ENCODE results near the gene FBLN1. TPM values are rescaled to one million over a fixed set of nuclear protein-coding genes. Genes with fewer than 3 reads are reported as not detected.
A peak's percentile ranks its signal among the peaks of the same experiment; 100 is the strongest.

FBLN1 gene
- total RNA-seq, 1 donor from 2014 or later: 93.3 TPM

DNA sequence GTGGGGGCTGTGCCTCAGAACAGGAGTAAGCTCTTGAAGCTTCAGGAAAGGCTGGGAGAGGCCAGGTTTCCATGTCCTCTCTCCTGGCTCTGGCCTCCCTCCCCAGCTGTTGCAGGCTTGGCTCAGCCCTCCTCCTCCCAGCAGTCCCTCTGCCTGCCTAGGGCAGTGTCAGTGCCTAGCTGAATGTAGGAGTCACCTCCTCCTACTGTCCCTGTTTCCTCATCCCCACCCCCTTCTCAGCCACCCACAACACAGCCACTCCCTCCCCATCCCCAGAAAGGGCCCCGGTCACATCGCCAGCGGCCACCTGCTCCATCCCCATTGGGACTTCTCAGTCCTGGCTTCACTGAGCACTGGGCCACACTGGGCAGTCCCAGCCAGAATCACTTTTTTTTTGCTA, 2.9 kb upstream of the FBLN1 start:
- ATAC-seq: peak; percentile 68
- DNase-seq: peak; percentile 83
- intact Hi-C loops (cut with micrococcal nuclease): no loop called here

DNA sequence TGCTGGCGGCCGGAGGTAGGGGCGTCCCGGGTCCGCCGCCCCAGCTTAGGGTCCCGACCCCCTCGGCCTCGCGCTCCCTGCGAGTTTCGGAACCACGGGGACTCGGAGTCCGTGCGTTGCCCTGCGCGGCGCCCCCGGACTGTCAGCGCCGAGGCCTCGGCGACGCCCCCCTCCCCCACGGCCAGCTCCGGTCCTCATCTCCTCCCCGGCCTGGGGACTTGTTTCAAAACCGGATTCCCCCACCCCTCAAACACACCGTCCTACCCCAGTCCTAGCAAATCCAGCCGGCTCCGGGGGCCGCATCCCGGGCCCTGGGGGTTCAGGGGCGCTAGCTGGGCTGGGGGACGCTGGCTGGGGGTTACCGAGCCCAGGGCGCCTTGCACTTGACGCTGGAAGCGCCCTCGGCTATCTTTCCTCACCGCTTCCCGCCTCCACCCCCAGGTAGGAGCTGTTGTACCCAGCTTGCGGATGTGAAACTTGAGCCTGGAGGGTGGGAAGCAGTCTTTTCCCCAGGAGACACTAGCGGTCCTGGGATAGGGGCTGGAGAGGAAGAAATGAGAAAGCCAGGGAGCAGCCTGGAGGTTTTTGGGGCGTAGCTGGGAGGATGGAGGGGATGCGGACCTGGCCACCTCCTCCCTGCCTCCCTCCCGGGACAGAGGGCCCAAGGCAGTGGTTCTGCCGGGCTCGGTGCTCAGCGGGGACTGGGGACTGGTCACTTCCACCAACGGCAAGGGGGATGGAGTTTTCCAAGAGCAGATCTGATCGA, 550 bp downstream of the FBLN1 start:
- ATAC-seq: no peak
- no peak for DNase-seq
- intact Hi-C loops (cut with micrococcal nuclease): no loop called here

DNA sequence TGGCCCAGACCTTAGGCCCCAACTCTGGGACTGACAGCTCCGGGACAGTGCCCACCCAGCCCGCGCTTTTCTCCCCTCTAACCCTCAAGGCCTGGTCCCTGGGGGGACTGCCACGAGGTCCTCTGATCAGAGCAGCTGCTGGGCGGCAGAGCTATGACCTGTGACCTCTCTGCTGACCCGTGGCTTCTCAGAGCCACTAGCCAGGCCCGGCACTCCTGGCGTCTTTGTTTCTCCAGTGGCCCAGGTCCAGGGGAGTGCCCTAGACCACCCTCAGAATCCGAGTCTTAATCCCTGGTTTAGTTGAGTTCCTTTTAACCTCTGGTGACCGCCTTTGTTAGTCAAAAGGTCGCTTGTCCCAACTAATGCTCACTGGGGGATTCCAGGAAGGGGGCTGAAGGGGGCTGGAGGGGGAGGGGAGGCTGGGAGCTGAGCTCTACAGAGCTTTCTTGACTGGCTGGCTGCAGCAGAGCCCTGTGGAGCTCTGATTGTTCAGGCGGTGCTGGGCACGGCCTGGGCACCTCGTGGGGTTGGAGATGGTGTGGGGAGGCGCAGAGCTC, 1.2 kb downstream of the FBLN1 start:
- DNase-seq (no peak), ATAC-seq (no peak)
- intact Hi-C loops (cut with micrococcal nuclease): no loop called here

DNA sequence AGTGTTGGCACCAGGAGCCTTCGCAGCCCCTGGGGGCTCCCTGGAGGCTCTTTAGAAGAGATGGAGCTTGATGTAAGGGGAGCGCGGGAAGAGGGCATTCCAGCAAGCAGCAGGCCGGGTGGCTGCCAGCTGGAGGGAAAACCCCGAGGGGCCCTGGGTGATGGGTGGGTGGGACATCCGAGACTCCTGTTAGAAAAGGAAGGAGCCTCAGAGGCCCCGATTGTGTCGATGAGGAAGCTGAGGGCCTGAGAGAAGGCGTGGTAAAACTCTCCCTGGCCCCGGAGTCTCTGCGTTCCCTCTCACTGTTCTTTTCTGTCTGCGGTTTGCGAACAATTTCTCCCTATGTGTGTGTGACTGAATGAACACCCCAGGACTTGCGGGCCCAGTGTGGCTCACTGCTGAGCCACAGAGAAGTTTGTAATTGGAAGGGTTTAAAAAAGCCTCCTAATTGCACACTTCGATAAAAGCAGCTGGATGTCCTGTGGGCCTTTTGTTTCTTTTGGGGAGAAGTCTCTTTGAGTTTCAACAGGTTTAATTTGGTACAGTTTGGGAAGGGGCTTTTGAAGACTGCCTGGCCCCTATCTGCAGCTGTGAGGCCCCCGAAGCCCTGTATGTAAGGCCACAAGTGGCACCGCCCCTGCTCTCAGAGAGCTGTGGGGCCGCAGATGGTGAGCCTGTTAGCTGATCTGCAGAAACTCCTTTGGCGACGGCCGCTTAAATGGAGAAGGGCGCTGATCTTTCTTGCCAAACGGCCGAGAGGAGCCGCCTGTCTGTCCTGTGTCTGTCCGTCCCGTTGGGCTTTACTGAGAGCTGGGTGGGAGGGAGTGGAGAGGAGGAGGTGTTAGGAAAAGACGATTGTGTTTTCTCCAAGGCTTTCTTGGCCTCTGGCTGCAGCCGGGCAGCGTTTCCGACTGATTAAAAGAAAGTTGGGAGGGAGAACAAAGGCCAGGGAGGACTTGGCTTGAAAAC, 2.0 kb downstream of the FBLN1 start:
- intact Hi-C loops (cut with micrococcal nuclease): no loop called here
- DNase-seq (peak; percentile 76), ATAC-seq (peak; percentile 73)

DNA sequence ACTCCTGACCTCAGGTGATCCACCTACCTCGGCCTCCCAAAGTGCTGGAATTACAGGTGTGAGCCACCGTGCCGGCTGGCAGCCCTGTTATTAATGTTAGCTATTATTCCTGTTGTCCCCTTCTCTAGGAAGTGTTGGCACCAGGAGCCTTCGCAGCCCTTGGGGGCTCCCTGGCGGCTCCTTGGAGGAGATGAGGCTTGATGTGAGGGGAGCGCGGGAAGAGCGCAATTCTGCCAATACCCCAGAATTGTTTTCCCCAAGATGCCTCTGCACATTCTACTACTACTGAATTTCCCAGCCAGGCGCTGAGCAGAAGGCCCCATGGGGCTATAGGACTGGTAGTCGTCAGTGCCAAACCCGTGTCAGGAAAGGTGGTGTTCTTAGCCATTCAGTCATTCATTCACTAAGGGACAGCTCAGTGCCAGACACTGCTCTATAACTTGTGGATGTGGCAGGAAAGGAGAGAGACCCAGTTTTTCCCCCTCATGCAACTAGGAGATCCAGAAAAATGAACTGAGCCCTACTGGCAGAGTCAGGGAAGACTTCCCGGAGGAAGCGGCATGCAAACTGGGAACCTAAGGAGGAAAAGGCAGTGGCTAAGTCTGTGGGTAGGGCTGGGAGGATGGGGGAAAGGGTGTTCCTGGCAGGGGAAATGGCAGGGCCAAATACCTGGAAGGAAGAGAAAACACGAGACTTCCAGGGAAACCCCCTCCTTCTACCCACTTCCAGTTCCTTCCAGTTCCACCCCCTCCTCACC, 3.5 kb downstream of the FBLN1 start:
- intact Hi-C loops (cut with micrococcal nuclease): no loop called here
- DNase-seq: no peak
- no peak for ATAC-seq

DNA sequence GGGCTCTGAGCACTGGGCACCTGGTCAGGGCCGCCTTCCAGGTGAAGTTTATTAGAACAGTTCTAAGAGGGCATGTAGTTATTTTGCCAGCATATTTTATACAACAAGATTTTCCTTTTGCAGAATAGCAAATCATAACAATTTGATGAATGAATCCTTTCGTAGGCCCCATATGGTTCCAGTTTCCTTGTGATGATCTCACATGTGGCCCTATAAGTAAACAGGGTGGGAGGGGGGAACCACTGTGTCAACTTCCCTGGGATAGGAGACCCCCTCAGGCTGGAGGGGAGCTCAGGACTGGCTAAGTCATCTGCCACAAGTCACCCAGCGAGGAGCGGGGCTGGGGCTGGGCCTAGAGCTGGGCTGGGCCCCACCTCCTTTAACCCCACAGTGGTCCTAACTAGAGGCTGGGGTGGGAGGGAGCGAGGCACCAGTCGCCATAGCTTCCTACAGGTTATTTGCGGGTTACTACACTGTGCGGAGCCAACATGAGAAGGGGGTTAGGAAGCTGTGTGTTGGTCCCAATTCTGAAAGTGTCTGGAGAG, 4.2 kb downstream of the FBLN1 start:
- ATAC-seq (no peak), DNase-seq (no peak)
- intact Hi-C loops (cut with micrococcal nuclease): no loop called here

DNA sequence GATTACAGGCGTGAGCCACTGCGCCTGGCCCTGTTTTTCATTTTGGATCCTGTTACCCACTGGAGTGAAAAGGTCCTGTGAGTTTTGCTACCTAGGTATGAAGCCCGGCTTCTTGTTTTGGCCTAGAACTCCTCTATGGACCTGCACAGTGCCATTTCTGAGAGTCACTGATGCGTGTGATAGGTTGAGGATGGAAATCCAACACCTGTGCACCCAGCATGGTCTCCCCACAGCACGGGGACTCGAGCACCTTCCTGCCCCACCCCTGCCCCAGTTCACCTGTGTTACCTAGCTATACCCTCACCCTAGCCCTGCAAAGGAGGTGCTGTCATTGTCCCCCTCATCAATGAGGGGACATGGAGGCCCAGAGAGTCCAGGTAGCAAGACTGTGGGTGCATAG, 5.1 kb downstream of the FBLN1 start:
- ATAC-seq (no peak), DNase-seq (peak; percentile 10)
- intact Hi-C loops (cut with micrococcal nuclease): no loop called here

DNA sequence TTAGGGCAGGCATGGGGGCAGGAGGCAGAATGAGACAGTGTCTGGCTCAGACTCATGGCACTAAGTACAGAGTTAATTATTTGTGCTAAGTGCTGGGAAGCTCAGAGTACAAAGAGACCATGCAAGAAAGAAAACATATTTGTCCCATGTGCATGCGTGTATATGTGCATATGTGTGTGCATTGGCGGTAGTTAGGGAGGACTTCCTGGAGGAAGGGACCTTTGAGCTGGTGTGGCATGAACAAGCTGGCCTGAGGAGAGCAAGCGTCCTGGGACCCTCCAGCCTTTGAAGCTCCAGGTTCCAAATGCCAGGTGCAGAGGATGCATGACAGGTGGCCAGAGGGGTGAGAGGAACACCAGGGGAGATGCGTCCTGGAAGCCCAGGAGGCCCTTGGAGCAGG, 6.1 kb downstream of the FBLN1 start:
- ATAC-seq (no peak), DNase-seq (no peak)
- intact Hi-C loops (cut with micrococcal nuclease): no loop called here

DNA sequence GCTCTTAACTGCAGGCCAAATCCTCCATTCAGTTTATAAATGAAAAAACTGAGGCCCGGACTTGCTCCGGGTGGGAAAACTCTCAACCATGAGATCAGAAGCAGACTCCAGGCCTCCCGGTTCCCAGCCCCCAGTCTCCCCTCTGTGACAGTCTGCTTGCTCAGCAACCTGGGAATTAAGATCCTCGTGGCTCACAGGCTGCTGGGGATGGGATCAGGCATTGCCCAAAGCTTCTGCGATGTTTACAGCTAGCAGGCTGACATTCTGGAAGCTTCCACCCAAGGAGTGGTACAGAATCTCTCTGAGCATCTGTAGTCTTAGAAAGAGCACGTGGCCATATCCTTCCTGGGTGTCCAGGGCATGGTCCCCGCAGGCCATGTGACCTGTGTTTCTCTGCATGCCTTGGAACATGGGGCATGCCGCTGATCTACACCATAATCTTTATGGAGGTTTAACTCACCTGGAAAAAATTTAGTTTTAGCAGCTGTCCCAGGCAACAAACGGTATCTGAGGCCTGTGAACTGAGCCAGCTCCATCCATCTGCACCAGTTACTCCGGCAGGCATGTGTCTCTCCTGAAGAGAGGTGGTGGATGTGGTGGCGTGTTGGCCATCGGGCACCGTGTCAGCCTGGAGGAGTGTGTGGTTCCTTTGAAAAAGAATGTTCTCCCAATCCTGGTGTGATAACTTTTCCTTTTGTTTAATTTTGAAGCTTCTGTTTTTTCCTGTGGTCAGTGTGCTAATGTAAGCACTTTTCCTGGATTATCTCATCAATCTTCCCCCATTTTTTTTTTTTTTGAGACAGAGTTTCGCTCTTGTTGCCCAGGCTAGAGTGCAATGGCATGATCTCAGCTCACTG, 7.9 kb downstream of the FBLN1 start:
- DNase-seq: no peak
- ATAC-seq: no peak
- intact Hi-C loops (cut with micrococcal nuclease): no loop called here

DNA sequence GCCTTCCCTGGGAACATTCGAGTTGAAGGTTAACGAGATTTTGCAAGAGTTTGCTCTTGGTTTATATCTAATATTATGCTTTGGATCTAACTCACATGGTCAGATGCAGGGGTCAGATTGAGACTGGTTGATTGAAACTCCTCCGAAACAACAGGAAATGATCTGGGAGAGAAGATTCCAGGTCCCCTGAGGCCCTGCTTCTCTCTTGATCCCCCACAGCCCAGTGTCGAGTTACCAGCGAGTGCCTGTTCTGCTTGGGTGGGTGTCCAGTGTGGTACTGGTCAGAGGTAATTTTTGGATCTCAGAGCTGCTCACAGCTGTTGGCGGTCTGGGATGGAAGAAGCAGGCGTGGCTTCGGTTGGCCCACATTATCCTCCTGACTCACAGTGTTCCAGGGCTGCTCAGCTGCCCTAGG, 9.2 kb downstream of the FBLN1 start:
- peak; percentile 93 for ATAC-seq
- intact Hi-C loops (cut with micrococcal nuclease): no loop called here
- peak; percentile 78 for DNase-seq

DNA sequence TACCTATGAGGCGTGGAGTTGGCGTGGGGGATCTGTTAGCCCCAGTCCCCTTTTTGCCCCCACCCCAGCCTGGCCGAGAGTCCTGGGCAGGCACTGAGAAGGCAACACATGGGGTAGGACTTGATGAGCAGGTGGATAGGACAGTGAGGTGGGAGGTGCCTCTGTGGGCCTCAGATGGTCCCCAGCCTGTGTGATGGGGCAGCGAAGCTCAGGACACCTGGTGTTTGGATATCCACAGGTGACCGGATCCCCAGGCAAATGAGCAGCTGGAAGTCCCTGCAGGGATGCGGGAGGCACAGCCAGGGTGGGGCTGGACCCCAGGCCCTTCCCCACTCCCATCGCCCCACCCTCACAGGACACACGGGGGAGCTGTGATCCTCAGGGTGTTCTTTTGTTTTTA, 9.7 kb downstream of the FBLN1 start:
- intact Hi-C loops (cut with micrococcal nuclease): no loop called here
- no peak for DNase-seq
- no peak for ATAC-seq

DNA sequence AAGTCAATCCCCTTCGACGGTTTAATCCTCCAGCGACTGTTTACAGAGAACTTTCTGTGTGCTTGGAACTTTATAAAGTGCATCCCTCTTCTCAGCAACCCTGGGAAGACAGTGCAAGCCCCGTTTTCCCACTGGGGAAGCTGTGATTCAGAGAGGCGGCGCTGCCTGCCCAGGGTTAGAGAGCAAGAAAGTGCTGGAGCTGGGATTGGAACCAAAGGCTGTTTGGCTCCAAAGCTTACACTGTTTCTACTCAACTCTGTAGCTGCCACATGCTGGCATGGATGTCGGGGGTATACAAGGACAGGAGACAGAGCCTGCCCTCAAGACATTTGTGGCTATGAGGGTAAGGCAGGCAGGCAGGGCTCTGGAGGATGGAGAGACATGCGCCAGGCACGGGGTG, 13.0 kb downstream of the FBLN1 start:
- ATAC-seq: no peak
- no peak for DNase-seq
- intact Hi-C loops (cut with micrococcal nuclease): no loop called here

DNA sequence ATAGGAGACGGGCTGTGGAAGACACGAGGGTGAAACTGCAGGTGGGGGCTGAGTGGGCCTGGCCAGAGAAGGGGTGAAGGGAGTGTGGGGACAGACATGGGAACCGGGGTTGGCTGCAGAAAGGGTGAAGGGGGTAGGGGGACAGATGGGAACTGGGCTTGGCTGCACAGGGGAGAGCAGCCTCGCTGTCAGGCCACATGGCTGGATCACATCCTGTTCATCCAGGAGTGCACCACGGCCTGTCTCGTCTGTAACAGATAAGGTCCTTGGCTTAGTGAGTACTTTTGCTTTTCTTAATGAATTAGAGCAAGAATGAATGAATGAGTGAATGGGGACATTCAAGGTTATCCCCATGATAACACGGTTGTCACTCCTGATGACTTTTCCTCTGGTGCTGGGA, 13.5 kb downstream of the FBLN1 start:
- DNase-seq: no peak
- intact Hi-C loops (cut with micrococcal nuclease): no loop called here
- ATAC-seq: no peak

DNA sequence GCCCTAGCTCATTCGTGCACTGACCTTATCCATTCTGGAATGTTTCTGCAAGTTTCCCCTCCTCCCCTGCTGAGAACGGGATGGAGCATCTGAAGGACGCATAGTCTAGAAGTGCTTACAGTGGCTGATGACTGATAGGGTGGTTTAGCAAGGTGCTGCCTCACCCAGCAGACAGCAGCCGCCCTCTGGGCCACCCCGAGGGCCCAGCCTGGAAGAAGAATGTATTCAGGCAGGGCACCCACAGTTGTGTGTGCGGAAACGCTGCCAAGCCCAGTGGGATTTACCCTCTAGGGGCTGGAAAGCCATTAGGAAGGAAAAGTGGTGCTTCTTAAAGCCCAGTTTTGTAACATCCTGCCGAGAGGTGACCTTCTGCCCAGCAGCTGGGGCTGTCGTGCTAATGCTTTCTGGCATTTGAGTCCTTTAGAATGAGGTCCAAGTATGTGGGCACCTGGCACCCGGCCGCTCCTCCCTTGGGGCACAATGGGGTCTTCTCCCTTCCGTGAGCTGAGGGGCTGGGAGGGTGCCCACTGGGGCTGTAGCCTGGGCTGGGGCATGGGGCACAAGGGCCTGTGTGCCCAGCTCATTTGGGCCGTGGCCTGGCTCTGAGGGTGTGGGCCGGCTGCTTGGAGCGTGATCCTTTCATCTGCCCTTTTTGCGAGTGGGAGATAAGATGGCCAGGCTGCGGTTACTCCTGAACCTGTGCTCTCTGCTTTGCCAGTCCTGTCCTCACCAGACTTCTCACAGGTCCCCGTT, 14.4 kb downstream of the FBLN1 start:
- DNase-seq: no peak
- intact Hi-C loops (cut with micrococcal nuclease): no loop called here
- ATAC-seq: no peak

DNA sequence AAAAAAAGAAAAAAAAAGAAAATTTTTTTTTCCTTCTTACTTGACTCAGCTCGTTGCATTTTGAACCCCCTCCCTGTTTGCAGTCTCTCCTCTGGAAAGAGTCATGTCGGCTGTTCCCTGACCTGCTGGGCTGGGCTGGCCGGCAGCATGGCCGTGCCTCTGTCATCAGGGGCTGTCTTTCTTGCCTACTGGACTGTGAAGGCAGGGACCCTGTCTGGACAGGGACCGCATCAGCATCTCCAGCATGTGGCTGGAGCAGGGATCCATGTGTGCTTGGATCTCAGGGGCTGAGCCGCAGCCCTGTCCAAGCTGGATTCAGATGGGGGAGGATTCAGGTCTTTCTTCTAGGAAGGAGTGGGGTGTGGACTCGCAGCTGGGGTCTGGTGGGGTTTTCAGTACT, 15.5 kb downstream of the FBLN1 start:
- intact Hi-C loops (cut with micrococcal nuclease): no loop called here

DNA sequence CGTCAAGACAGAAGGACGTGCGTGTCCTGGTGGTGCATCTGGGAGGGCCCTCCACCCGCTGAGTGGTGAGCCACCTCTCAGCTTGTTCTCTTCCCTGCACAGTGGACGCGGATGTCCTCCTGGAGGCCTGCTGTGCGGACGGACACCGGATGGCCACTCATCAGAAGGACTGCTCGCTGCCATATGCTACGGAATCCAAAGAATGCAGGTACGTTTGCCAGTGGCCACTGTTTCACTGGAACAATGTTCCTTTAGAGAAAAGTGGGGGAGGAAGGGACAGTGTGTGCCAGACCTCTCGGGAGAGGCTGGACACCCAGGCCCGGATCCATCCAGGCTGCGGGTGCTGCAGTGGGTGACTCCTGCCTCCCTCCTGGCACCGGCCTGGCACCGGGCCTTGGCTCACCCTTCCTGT, 15.9 kb downstream of the FBLN1 start:
- peak; percentile 47 for ATAC-seq
- no peak for DNase-seq
- intact Hi-C loops (cut with micrococcal nuclease): no loop called here

More for the DNA sequence above, 15.5 kb downstream of the FBLN1 start:
- ATAC-seq (no peak), DNase-seq (no peak)

DNA sequence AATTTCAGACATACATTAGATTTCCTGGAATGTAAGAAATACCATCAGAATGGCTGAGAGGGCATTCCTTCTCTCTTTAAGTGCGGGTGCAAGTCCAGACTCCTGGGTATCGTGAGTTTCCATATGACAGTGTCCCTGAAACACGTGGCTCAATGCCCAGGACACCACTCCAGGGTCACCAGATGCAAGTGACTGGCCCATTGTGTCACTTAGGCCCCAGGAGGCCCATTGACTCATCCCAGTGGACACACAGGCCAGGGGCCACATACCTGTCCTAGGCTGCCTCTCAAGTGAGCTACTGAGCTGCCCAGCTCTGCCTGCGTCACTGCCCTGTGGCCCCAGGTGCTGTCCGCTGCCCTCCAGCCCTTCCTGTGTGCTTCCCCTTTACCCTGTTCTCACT, 18.5 kb downstream of the FBLN1 start:
- intact Hi-C loops (cut with micrococcal nuclease): no loop called here
- DNase-seq: no peak
- no peak for ATAC-seq

DNA sequence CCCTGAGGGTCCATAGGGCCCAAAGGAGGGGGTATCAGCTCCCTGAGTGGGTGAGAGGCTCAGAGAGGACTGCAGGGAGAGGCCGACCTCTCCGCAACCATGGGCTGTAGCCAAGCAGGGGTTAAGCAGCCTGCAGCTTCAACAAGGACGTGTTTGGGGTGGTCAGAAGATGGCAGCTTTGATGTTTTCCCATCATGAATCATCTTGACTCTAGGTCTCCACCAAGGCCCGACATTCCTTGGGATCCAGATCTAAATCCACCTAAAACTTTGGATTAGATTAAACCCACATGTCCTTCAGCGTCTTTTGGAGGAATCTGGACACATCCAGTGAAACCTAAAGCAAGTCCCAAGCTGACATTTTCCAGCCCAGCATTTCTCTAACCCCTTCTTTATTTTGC, 19.8 kb downstream of the FBLN1 start:
- DNase-seq: no peak
- no peak for ATAC-seq
- intact Hi-C loops (cut with micrococcal nuclease): no loop called here

Data from left ventricle myocardium superior (tissue), 1 donor.